Activated CD4-positive, alpha-beta T cell treated with anti-CD3 and anti-CD28 coated beads, Interleukin-2, amount 50 U/mL, for 4 hours (primary cell): ENCODE results near the gene C1RL.

Experiments used
- DNase-seq, 2 experiments: peaks; one replicate each; pipeline ENCODE4 v3.0.0-alpha.2; 2020

Gene C1RL

DNA sequence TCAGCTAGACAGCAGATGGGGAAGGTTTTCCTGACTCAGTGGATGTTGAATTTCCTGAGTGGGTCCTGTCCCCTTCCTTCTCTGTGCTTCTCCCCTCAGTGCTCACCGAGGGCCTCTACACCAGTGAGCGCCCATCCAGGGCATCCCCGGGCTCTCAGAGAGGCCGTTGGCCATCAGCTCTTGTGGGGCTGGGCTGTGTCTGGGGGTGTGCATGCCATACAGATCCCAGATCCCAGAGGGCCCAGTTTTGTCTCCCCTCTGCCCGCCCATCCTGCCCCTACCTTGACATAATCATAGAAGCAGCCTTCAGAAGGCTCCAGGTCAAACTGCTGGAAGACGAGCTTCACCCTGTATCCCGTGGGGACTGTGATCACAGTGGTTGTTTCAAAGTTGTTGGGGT is 17.8 kb downstream of the C1RL start:
- DNase-seq = no peak

DNA sequence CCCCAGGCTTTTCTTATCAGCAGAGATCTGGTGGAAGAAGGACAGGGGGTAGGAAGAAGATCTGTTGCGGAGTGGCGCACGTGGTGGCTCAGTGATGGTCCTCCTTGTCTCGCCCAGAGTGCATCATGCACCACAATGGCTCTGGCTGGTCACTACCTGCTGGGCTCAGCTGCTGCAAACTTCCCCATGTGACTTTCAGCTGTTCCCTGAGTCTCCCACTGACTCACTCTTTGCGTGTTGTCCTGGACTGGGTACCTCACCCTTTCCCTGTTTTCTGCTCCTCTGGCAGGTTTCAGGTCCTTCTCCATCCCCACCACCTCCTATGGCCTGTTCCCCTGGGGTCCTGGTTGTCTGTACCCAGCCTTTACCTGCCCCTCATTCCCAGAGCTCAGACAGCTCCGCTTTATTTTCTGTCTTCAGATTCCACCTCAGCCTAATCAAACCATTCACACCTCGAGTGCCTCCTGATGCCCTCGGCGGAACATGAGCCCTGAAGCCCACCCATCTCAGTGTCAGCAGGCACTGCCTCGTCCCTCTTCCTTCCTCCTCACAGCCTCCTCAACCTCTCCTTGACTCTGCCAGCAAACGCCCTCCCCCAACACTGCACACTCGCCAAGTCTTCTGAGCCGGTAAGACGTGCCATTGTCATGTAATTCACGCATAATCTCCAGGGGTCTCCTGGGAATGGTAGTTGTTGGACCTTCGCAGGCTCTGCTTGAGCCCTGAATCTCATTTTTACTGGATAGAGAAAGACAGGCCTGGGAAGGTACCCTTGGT is 18.6 kb downstream of the C1RL start:
- DNase-seq = no peak

DNA sequence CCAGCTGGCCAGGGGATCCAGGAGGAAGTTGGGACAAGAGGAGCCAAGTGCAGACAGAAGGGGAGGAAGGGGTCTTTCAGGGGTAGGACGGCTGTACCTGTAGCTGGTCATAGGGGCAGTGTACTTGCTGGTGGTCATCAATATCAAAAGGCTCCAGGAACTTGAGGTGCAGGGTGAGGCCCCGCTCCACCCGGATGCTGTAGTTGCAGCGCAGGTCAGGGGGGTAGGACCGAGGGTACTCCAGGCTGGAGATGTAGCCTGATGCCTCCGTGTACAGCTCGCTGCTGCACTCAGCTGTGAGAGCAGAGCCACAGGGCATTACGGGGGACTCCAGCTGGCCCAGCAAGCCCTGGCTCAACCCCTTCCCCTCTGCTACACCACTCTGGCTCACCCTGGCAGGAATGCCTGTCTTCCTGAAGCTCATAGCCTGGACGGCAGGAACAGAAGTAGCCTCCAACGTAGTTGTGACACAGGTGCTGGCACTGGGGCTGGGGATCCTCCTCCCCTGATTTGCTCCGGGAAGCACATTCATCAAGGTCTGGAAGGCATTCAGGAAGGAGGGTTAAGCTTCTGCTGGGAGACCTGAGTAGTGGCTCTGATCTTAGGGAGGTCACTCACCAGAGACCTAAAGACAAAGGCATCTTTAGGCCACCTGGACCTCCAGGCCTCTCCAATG is 19.7 kb downstream of the C1RL start:
- no peak for DNase-seq

DNA sequence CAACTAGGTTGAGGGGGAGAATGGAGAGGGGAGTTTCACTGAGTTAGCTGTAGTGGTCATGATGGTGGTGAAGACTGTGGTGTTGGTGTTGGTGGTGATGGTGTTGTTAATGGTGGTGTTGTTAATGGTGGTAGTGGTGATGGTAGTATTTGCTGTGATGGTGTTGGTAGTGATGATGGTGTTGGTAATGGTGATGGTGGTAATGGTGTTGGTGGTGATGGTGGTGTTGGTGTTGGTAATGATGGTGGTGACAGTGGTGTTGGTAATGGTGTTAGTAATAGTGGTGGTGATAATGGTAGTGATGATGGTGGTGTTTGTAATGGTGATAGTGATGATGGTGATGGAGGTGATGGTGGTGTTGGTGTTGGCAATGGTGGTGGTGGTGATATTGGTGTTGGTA is 25.9 kb downstream of the C1RL start:
- no peak for DNase-seq

DNA sequence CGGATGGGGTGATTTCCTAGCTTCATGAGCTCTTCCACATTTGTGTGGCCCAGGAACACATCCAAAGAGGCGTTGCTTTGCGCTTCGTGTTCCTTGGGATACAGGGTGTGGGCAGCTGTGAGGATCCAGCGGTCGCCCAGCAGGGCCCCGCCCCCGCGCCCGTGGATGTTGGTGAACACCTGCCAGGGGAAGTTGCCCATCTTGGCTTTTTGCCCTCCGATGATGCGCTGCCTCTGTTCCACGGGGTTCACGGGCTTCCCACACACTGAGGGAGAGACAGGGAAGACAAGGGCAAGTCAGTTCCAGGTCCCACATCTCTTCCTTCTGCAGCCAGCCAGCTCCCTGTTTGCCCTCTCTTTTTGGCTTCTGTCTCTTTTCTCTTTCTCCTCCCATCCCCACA is 28.0 kb downstream of the C1RL start:
- DNase-seq = no peak

DNA sequence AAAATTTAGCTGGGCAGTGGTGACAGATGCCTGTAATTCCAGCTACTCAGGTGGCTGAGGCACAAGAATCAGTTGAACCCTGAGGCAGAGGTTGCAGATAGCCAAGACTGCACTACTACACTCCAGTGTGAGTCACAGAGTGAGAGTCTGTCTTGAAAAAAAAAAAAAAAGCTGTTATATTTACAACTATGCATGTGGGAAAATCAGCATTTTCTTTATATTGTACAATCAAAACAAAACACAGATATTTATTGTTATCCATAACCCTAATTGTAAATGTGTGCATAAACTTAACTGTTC is 29.2 kb downstream of the C1RL start:
- no peak for DNase-seq

DNA sequence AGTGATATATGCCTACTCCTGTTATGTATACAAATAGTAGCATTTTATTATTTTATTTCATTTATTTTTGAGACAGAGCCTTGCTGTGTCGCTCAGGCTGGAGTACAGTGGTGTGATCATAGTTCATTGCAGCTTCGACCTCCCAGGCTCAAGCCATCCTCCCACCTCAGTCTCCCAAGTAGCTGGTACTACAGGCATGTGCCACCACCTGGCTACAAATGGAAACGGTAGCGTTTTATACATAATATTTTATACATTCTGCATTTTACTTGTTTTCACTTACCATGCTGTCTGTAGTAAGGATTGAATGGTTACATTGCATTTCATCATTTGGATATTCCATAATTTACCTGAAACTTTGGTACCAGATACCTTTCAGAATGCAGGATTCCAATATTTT is 30.9 kb downstream of the C1RL start:
- no peak for DNase-seq

DNA sequence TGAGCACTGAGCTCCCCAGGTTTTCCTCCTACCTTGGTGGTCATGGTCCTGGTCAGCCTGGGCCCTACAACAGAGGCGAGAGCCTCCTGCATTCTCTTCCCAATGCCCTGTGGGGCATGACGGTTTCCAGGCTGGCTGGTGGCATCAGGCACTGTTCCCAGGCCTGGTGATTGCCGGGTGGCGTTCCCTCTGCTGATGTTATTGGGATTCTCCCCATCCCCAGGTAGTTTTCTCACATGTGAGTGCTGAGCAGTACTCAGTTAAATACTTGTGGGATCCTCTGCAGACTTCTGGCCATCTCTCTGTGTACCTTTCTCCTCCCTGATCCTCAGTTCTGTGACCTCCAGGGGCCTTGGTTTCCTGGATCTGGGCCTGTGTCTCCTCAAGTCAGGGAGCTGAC is 32.5 kb downstream of the C1RL start:
- no peak for DNase-seq

DNA sequence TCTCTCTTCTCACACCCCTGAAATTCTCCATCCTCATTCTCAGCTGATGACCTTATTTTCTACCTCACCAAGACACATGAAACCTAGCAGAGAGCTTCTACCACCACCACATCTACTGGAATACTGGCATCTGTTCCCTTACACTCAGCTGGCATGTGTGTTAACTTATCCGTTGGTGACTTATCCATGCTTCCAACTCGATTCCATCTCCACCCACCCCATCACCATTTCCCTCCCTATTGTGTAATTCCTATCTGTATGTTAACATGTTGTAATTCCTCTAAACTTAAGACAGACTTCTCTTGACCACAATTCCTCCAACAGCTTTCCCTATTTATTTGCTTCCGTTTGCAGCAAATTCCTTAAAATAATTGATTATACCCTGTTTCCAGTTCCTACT is 33.1 kb downstream of the C1RL start:
- DNase-seq = no peak

DNA sequence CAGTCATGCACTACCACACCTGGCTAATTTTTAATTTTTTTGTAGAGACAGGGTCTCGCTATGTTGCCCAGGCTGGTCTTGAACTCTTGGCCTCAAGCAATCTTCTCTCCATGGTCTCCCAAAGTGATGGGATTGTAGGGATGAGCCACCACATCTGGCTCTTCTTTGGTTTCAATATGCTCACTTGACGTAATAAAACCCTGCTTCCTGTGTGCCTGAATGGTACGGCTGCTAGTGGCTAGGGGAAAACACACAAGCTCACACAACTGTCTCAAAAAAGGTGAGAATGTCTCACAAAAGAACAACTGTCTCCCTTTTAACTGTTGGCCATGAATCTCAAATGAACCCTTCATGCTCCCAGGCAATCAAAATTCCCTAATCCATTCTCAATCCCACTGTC is 33.5 kb downstream of the C1RL start:
- DNase-seq = no peak

DNA sequence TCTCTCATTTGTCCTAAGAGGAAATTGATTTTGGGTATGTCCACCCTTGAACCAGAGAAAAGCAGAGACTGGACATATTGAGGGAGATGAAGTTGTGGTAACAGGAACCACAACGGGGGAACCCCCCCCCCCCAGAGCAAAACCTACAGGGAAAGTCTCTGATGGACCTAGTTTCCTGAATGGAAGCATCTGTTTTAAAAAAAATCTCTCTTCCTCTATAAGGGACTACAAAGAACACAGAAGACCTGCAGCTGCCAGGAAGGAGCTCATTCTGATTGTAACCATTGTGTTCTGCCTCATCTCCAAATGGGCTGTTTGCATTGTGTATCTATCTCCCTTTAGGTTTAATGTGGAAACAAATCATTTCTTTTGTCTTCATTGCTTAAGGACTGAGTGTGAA is 35.1 kb downstream of the C1RL start:
- no peak for DNase-seq

DNA sequence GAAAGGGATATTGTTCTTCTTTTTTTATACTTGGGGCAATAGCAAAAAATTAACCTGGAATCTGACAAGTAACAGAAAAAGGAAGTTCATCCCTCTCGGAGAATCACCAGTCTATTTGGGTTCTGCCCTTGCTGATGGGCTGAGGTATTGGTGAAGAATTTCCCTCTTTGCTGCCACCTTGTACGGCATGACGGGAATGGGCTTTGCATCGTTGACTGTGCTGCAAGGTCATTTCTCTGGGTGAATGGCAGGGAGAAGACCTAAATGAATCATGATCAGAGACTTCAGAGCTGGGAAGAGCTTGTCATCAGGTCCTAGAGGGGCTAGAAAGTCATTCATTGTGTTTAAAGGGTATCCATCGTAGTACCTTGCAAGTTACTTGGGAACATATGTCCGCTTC is 36.5 kb downstream of the C1RL start:
- no peak for DNase-seq

DNA sequence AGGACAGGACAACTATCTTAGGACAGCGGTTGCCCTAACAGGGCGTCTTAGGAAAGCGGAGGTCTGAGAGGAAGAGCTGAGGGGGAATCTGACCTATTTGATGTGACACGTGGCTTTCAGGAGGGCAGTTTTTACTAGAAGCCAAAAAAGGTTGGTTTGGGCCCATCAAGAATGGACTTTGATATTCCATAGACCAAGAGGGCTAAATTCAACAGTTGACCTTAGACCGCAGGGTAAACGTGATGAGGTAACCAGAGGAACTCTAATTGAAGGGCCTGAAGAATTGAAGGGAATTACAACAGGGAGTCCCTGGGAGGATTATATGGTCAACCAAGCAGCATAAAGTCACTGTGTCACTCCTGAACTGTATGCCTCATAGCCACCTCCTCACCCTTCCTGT is 37.0 kb downstream of the C1RL start:
- DNase-seq = no peak

DNA sequence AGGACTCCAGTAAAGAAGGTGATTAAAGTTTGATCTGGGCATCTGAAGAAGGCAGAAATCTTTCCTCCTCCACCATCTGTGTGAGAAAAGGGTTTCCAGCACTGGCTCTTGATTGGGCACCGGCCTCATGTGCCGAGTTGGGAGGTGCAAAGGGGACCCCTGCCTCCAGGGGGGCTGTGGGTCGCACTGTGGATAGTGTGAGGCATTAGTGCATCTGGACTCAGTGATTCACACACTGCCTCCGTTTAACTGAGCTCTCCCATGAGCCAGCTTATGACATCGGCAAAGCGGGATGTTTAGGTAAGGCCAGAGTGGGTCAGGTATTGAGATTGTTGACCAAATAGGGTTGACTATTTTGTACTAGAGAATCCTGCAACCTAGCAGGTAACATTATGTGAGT is 39.6 kb downstream of the C1RL start:
- no peak for DNase-seq

DNA sequence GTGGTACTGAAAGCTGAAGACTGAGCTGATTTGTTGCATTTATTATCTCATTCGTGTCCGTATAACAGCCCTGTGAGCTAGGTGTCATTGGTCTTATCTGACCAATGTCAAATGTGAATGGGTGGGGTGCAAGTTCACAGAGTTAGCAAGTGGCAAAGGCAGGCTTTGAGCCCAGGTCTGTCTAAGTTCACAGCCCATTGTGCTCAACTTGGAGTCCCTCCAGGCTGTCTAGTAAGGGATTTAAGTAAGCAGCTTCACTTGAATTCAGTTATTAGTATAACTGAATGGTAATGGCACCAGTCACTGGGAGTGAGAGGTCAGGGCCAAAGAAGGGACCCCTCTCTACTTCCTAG is 40.0 kb downstream of the C1RL start:
- DNase-seq = no peak

DNA sequence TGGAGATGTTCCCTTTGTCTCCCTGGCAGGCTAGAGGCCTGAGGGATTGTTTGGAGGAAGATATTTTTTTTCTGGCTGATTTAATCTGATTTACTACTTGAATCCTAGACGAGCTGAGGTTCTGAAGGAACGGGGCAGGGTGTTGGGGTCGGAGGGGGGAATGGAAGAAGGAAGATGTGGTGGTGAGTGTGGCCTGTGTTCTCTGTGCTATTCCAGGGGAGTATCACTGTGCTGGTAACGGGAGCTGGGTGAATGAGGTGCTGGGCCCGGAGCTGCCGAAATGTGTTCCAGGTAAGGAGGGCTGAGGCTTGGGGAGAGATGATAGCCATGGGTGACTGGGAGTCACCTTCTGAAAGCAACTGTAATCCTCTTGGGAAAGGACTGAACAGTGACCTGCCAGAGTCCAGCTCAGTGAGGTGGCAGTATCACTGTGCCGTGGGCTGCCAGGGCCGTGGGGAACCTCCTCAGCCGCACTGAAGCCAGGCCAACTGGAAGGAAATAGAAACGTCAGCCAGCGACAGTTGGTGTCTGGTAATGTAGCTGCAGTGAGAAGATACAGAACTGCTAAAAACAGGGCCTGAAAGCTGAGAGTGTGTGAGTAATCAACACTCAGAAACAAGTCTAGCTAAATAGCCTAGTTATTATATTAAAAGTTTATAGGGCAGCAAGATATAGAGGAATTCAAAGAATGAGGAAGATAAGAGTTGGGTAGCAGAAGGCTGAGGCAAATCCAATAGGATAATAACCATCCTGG is 40.6 kb downstream of the C1RL start:
- DNase-seq = no peak

DNA sequence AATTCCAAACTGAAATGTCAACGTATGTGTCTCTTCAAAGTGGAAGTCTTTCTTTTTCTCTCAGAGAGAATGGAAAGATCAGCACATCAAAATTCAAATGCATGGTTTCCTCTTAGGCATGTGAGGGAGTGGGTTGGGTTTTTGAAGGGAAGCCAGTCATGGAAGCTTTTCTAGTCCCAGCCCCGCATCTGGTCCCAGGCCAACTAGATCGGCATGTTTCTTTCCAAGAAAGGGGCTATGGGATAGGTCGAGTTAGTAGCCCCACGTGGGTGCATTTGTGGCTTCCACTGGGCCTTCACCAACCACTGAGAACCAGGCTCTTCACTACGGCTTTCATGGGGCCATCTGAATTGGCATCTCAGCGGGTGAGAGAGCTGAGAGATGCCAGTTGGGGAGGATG is 41.9 kb downstream of the C1RL start:
- no peak for DNase-seq

DNA sequence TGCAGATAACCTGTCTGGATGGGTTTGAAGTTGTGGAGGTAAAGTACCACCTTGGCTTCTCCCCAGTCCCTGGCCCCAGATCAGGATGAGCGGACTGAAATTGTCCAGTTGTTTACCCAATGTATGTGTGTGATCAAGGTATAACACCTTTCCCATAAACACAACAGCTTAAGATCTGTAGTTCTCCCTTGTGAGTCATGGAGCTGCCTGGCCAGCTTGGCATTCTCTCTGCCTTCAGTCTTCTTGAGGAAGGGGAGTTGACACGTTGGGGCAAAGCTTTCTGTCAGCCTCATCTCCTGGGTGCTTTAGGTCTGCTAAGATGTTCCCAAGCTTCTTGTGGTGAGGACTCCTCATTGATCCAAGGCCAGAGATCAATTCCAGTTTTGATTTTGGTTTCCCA is 42.4 kb downstream of the C1RL start:
- no peak for DNase-seq

DNA sequence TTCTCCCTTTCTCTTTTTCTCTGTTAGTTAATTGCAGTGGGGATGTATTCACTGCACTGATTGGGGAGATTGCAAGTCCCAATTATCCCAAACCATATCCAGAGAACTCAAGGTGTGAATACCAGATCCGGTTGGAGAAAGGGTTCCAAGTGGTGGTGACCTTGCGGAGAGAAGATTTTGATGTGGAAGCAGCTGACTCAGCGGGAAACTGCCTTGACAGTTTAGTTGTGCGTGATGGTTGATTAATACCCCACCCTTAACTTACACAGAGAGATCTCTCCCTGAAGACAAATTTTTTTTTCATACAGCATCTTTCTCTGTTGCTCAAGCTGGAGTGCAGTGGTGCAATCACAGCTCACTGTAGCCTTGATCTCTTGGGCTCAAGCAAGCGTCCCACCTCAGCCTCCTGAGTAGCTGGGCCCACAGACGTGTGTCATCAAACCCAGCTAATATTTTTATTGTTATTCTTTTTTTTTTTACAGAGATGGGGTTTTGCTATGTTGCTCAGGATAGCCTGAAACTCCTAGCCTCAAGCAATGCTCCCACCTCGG is 43.9 kb downstream of the C1RL start:
- no peak for DNase-seq

DNA sequence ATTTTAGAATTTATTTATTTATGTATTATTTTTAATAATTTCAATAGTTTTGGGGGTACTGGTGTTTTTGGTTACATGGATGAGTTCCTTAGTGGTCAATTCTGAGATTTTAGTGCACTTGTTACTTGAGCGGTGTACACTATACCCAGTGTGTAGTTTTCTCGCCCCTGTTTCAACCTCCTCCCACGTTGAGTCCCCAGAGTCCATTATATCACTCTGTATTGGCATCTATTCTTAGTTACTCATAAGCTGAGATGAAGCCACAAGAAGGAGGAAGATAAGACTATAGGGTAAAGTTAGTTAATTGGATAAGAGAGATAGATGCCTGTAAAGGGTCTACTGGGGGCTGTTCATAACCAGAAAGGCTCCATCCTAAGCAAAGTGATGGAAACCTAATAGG is 44.5 kb downstream of the C1RL start:
- DNase-seq = no peak

DNA sequence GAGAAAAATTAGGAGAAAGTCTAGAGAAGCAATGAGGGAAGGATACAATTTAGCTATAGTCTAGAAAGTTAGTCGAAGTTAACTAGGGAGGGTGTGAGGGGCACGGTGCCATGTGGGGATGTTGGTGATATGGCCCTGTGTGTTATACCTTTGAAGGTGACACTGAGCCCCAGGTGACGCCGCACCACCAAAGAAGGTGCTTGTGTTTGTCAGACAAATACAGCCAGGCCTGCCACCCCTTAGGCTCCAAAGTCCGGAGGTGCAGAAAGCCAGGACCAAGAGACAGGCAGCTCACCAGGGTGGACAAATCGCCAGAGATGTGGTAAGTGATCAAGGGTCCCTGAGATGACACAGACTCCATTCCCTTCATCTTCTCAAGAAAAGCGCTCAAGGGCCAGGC is 47.4 kb downstream of the C1RL start:
- no peak for DNase-seq

DNA sequence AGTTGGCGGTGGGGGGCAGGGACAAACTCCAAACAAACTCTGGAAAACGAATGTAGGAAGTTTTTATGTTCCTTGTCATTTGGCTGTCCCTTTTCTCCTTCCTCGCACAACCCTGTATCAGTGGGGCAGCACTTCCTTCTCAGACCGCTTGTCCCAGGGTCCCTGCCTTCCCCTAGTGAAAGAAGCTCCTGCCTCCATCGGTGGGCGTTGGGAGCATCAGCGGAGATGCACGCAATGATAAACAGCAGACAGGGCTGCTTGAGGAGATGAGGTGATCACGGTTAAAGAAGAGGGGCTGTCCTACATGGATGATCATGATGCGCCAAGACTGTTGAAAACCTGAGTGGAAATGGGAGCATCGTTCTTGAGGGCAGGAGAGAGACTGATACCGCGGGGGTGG is 47.9 kb downstream of the C1RL start:
- no peak for DNase-seq

DNA sequence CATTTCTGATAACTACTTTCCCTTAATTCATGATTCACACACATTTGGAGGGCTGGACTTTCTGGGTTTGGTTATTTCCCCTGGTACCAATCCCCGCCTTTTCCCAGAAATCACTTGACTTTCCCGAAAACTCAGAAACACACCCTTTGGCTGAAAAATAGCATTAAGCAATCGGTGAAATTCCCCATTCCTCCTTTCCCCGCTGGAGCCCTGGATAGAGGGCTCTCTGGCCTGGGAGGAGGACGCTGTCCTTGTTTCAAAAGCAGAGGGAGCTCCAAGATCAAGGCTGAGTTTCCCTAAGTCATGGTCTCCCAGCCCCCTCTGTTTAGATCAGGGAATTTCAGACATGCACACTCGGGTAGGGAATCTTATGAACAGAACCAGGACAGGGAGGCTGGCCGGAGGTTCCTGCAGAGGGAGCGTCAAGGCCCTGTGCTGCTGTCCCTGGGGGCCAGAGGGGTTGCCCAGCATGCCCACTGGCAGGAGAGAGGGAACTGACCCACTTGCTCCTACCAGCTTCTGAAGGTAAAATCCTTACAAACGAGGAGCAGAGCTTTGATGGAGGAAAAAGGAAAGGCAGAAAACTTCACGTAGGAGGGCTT is 48.6 kb downstream of the C1RL start, which contains the start of gene C1S:
C1S (plus strand) TSS at position 366 of the 602 bp plus-strand sequence. CDS start 1,195 bp downstream, outside the sequence.
- DNase-seq = no peak

DNA sequence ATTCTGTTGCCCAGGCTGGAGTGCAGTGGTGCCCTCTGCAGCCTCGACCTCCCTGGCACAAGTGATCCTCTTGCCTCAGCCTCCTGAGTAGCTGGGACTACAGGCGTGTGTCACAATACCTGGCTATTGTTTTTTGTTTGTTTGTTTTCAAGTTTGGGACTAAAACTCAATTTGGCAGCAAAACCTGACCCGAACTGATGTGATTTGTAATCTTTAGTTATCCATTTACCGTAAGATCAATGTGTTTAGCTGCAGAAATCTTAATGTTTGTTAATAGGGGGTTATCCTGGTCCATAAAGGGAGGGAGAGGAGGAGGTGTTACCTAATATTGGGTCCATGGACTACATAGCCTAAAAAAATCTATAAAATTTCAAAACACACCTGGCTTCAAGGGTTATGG is 49.2 kb downstream of the C1RL start:
- DNase-seq = no peak
